ENCODE data around the gene RAPGEF5. TPM values are rescaled to one million over a fixed set of nuclear protein-coding genes. Genes with fewer than 3 reads are reported as not detected.

Gene RAPGEF5
- total RNA-seq, 4 donors from 2014 or later = 21.2 to 27.0 (median 24.1) TPM

- Histone ChIP-seq H3K4me3 (no peak overlapping the region), H3K27ac (replicated peaks in 1 of 4) (no peak overlapping the region), H3K9me3 (no peaks in the 10 kb centered on the region), H3K36me3 (no peaks in the 10 kb centered on the region), H3K4me1 (no peaks in the 10 kb centered on the region), H3K27me3 (peaks cover 0 to 13% (median 0%) of the 10 kb centered on the region in 4 donors)
- intact Hi-C loops (cut with DNase I) = no loop called here
- no peak for TF ChIP-seq EP300 (IDR thresholded peaks at IDR 0.05)
- TF ChIP-seq POLR2AphosphoS5 (IDR thresholded peaks at IDR 0.05) = no peak
- TF ChIP-seq CTCF (IDR thresholded peaks at IDR 0.05) = no peak
- DNase-seq (ENCODE audit: extremely low spot score) = no peak
Measured at GRCh38 chr7:22348379-22348778, 8.6 kb downstream of the RAPGEF5 start.

GRCh38 chr7:22346383-22347107 lies 10.4 kb downstream of the RAPGEF5 start:
- Histone ChIP-seq H3K36me3 (no peaks in the 10 kb centered on the region), H3K27me3 (peaks cover 0 to 12% (median 0%) of the 10 kb centered on the region in 4 donors), H3K4me1 (no peaks in the 10 kb centered on the region), H3K27ac (replicated peaks in 1 of 4) (no peak overlapping the region), H3K4me3 (no peak overlapping the region), H3K9me3 (no peaks in the 10 kb centered on the region)
- intact Hi-C loops (cut with DNase I) = no loop called here
- 86% methylated on average over 2 of the region's 2 CpGs for WGBS
- no peak for DNase-seq (ENCODE audit: extremely low spot score)
- TF ChIP-seq POLR2AphosphoS5 (IDR thresholded peaks at IDR 0.05) = no peak
- no peak for TF ChIP-seq POLR2A (IDR thresholded peaks at IDR 0.05; ENCODE audit: low read depth)
- no peak for TF ChIP-seq EP300 (IDR thresholded peaks at IDR 0.05)
- no peak for TF ChIP-seq CTCF (IDR thresholded peaks at IDR 0.05)

- no peaks in the 10 kb centered on the region for H3K4me1 ChIP-seq
- no peaks in the 10 kb centered on the region for H3K9me3 ChIP-seq
- H3K27me3 ChIP-seq = peaks cover 0 to 7% (median 0%) of the 10 kb centered on the region in 4 donors
- DNase-seq (ENCODE audit: extremely low spot score) = no peak
- H3K4me3 ChIP-seq = no peak overlapping the region
- 95% methylated on average over 3 of the region's 3 CpGs for WGBS
- TF ChIP-seq POLR2A (IDR thresholded peaks at IDR 0.05; ENCODE audit: low read depth) (no peak), POLR2AphosphoS5 (IDR thresholded peaks at IDR 0.05) (no peak), EP300 (IDR thresholded peaks at IDR 0.05) (no peak), CTCF (IDR thresholded peaks at IDR 0.05) (no peak)
- no peaks in the 10 kb centered on the region for H3K36me3 ChIP-seq
- intact Hi-C loops (cut with DNase I) = no loop called here
- H3K27ac ChIP-seq (replicated peaks in 1 of 4) = no peak overlapping the region
Measured at GRCh38 chr7:22344655-22345054, 12.3 kb downstream of the RAPGEF5 start.

GRCh38 chr7:22343612-22344011 lies 13.3 kb downstream of the RAPGEF5 start:
- Histone ChIP-seq H3K4me3 (no peak overlapping the region), H3K9me3 (no peaks in the 10 kb centered on the region), H3K27me3 (peaks cover 0 to 2% (median 0%) of the 10 kb centered on the region in 4 donors), H3K36me3 (no peaks in the 10 kb centered on the region), H3K27ac (replicated peaks in 1 of 4) (no peak overlapping the region), H3K4me1 (no peaks in the 10 kb centered on the region)
- DNase-seq (ENCODE audit: extremely low spot score) = no peak
- intact Hi-C loops (cut with DNase I) = no loop called here
- TF ChIP-seq CTCF (IDR thresholded peaks at IDR 0.05) = no peak
- no peak for TF ChIP-seq EP300 (IDR thresholded peaks at IDR 0.05)
- WGBS = 90% methylated on average over 7 of the region's 7 CpGs

GRCh38 chr7:22343071-22343470 lies 13.9 kb downstream of the RAPGEF5 start:
- intact Hi-C loops (cut with DNase I) = no loop called here
- TF ChIP-seq POLR2AphosphoS5 (IDR thresholded peaks at IDR 0.05) = no peak
- TF ChIP-seq CTCF (IDR thresholded peaks at IDR 0.05) = no peak
- no peak for TF ChIP-seq EP300 (IDR thresholded peaks at IDR 0.05)
- no peak for TF ChIP-seq POLR2A (IDR thresholded peaks at IDR 0.05; ENCODE audit: low read depth)
- 91% methylated on average over 5 of the region's 5 CpGs for WGBS

More at GRCh38 chr7:22343071-22343470, 13.9 kb downstream of the RAPGEF5 start:
- Histone ChIP-seq H3K4me3 (no peak overlapping the region), H3K4me1 (no peaks in the 10 kb centered on the region), H3K27ac (replicated peaks in 1 of 4) (no peak overlapping the region), H3K27me3 (no peaks in the 10 kb centered on the region), H3K9me3 (no peaks in the 10 kb centered on the region), H3K36me3 (no peaks in the 10 kb centered on the region)
- DNase-seq (ENCODE audit: extremely low spot score) = no peak

Data from esophagus muscularis mucosa (tissue), 4 donors.